ENCODE data around the gene IER5L. TPM values are rescaled to one million over a fixed set of nuclear protein-coding genes. Genes with fewer than 3 reads are reported as not detected.

IER5L gene
- total RNA-seq, 1 donor from 2014 or later = 36.0 TPM

DNA sequence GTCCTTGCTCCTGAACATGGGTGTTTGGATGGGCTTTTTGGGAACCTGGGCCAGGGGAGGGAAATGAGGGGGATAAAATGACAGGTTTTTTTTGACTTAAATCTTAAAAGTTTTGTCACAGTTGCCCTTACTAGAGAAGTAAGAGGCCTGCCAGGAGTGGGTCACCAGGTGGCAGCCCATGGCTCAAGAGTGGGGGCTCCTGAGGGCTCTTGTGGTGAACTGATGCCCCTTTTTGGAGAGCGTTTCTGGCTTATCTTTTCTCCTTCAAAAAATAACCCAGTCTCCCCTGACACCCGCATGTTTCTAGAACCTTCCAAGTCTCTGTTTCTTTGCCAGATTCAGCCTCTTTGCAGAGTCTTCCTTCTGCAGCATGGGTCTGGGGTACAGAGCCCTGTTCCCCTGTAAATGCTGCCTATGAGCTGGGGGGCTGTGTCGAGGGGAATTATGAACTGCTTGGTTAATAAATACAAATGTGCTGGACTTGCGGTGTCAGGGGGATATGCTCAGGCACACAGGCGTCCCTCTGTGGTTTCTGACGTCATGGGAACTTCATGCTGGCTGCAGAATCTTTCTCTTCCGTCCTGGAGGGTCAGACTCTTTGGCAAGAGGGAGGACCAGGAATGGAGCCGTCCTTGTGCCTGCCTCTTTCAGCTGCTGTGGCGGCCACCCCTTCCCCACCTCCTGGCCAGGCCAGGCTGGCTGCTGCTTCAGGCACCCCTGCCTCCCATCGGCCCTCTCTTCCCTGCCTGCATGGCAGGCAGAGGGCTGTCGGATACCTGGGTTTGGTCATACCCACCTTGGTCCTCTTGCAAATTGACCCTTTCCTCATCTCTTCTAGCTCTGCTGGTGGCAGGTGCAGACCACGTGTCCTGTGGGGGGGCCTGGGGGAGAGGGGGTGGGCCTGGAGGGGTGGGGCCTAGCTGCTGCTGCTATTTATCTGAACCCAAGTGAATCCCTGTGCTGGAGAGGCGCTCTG, 36.7 kb downstream of the IER5L start:
- Mint-ChIP-seq H3K9me3 (ENCODE audit: unreplicated experiment) (peaks cover 13% of the 10 kb centered on the region), H3K4me1 (ENCODE audit: low read depth, unreplicated experiment) (peaks cover 53% of the 10 kb centered on the region)

GRCh38 chr9:129140397-129141065, 37.5 kb downstream of the IER5L start:
- H3K27ac Mint-ChIP-seq (ENCODE audit: unreplicated experiment) = peak overlapping the region; percentile 96
- no peaks in the 10 kb centered on the region for H3K36me3 Mint-ChIP-seq (ENCODE audit: unreplicated experiment)
- peak overlapping the region; percentile 79 for H3K4me3 Mint-ChIP-seq (ENCODE audit: unreplicated experiment)
- TF ChIP-seq, protein P1, sequence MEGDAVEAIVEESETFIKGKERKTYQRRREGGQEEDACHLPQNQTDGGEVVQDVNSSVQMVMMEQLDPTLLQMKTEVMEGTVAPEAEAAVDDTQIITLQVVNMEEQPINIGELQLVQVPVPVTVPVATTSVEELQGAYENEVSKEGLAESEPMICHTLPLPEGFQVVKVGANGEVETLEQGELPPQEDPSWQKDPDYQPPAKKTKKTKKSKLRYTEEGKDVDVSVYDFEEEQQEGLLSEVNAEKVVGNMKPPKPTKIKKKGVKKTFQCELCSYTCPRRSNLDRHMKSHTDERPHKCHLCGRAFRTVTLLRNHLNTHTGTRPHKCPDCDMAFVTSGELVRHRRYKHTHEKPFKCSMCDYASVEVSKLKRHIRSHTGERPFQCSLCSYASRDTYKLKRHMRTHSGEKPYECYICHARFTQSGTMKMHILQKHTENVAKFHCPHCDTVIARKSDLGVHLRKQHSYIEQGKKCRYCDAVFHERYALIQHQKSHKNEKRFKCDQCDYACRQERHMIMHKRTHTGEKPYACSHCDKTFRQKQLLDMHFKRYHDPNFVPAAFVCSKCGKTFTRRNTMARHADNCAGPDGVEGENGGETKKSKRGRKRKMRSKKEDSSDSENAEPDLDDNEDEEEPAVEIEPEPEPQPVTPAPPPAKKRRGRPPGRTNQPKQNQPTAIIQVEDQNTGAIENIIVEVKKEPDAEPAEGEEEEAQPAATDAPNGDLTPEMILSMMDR (IDR thresholded peaks at IDR 0.05; ENCODE audit: partially characterized antibody, unreplicated experiment) = no peak
- peaks cover 48% of the 10 kb centered on the region for H3K4me1 Mint-ChIP-seq (ENCODE audit: low read depth, unreplicated experiment)
- peaks cover 13% of the 10 kb centered on the region for H3K9me3 Mint-ChIP-seq (ENCODE audit: unreplicated experiment)
- peak; percentile 66 for DNase-seq
- H3K27me3 Mint-ChIP-seq (ENCODE audit: unreplicated experiment) = peaks cover 15% of the 10 kb centered on the region

More for the DNA sequence above, 36.7 kb downstream of the IER5L start:
- peaks cover 15% of the 10 kb centered on the region for H3K27me3 Mint-ChIP-seq (ENCODE audit: unreplicated experiment)
- no peaks in the 10 kb centered on the region for H3K36me3 Mint-ChIP-seq (ENCODE audit: unreplicated experiment)
- TF ChIP-seq, protein P1 (IDR thresholded peaks at IDR 0.05; ENCODE audit: partially characterized antibody, unreplicated experiment) = no peak
- peak overlapping the region; percentile 96 for H3K27ac Mint-ChIP-seq (ENCODE audit: unreplicated experiment)
- DNase-seq = peak; percentile 33
- peak overlapping the region; percentile 78 for H3K4me3 Mint-ChIP-seq (ENCODE audit: unreplicated experiment)

DNA sequence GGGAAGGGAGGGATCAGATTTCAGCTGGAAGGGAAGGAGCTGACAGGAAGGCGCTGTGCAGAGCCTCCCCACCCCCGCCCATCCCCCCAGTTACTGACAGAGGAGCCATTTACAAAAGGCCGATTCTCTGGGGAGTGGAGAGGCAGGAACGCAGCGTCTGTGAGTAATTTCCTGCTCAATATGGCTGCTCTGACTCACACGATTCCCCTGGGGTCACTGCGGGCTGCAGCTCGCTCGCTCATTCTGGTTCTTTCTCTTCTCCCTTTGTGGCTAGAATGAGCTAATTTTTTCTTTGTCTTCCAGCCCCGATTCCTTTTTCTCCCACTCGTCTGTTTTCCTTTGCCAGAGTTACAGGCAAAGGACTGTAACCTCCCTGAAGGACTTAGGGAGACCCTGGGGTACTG, 38.1 kb downstream of the IER5L start:
- TF ChIP-seq, protein P1 (IDR thresholded peaks at IDR 0.05; ENCODE audit: partially characterized antibody, unreplicated experiment) = no peak
- peak; percentile 88 for DNase-seq
- H3K36me3 Mint-ChIP-seq (ENCODE audit: unreplicated experiment) = no peaks in the 10 kb centered on the region
- H3K27me3 Mint-ChIP-seq (ENCODE audit: unreplicated experiment) = peaks cover 15% of the 10 kb centered on the region
- peak overlapping the region; percentile 96 for H3K27ac Mint-ChIP-seq (ENCODE audit: unreplicated experiment)
- H3K4me1 Mint-ChIP-seq (ENCODE audit: low read depth, unreplicated experiment) = peaks cover 48% of the 10 kb centered on the region
- H3K9me3 Mint-ChIP-seq (ENCODE audit: unreplicated experiment) = peaks cover 13% of the 10 kb centered on the region
- H3K4me3 Mint-ChIP-seq (ENCODE audit: unreplicated experiment) = peak overlapping the region; percentile 79

DNA sequence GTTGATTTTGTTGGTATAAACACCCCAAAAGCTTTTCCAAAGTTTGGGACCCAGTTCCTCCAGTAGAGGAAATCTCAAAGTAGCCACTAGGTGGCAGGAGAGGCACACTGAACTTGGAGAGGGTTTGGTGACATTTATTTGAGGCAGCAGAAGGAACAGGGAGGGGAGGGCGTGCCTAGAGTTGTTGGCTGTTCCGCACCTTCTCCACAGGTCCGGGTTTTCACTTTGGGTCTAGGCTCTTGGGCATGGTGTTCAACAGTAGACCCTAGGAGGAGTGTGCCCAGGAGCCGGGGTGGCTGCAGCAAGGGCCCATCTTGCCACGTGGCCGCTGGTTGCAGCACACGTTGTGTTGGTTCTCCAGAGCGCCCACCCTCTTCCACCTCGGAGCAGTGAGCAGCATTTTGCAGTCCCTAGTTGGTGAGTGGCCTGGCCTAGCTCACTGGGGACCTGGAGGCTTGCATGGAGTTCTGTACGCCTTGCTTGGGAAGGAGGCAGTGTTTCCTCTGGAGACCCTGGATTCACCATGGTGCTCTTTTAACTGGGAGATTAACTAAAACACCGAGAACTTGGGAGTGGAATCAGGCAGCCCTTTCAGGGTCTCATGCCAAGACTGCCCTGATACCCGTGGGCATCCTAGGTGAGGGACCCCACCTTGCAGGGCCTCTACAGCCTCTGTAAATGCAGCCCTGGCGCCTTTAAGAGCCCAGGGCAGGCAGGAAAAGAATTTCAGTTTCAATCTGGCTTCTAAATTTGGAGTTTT, 38.6 kb downstream of the IER5L start:
- Mint-ChIP-seq H3K27ac (ENCODE audit: unreplicated experiment) (peak overlapping the region; percentile 96), H3K36me3 (ENCODE audit: unreplicated experiment) (no peaks in the 10 kb centered on the region), H3K4me3 (ENCODE audit: unreplicated experiment) (peak overlapping the region; percentile 79), H3K4me1 (ENCODE audit: low read depth, unreplicated experiment) (peaks cover 48% of the 10 kb centered on the region), H3K27me3 (ENCODE audit: unreplicated experiment) (peaks cover 15% of the 10 kb centered on the region), H3K9me3 (ENCODE audit: unreplicated experiment) (peaks cover 13% of the 10 kb centered on the region)
- DNase-seq = peak; percentile 74
- TF ChIP-seq, protein P1 (IDR thresholded peaks at IDR 0.05; ENCODE audit: partially characterized antibody, unreplicated experiment) = peak; percentile 96
